Testis (tissue), 3 donors: Measurements from ENCODE around the gene ZNF217. TPM values are rescaled to one million over a fixed set of nuclear protein-coding genes. Genes with fewer than 3 reads are reported as not detected.
"Not testable (repeated sequence)": the region's sequence is repeated elsewhere in the genome, so short reads cannot be mapped to it uniquely, and the experiment has no call there.

ENCODE experiments used
- DNase-seq: peaks from one replicate; pipeline ENCODE4 v3.0.0-alpha.2; 2019
- H3K27ac ChIP-seq, 2 donors: fragments of 200-600 bp; sonication (generic); one replicate each; pipeline ENCODE4 v1.5.1; 2019
- H3K27me3 ChIP-seq: fragments of 200-600 bp; sonication (generic); one replicate; pipeline ENCODE4 v1.5.1; 2019
- H3K36me3 ChIP-seq: fragments of 200-600 bp; sonication (generic); one replicate; pipeline ENCODE4 v1.5.1; 2017; ENCODE audit warnings: low read depth; ENCODE audit errors: missing control alignments
- H3K4me1 ChIP-seq: fragments of 200-600 bp; sonication (generic); one replicate; pipeline ENCODE4 v1.5.1; 2019
- H3K4me3 ChIP-seq, 2 donors: fragments of 200-600 bp; sonication (generic); one replicate each; pipeline ENCODE4 v1.5.1; 2017 to 2019
- H3K9me3 ChIP-seq: fragments of 200-600 bp; sonication (generic); one replicate; pipeline ENCODE4 v1.5.1; 2017
- POLR2A ChIP-seq: fragments of 450-650 bp; IDR thresholded peaks from one replicate; pipeline ENCODE4 v1.6.1; 2017; ENCODE audit warnings: antibody characterized with exemption, mild to moderate bottlenecking, moderate library complexity
- WGBS, 2 donors: methylation state at CpG; one replicate each; pipeline ENCODE4 v1.1.5; 2018; 5-methylcytosine and 5-hydroxymethylcytosine counted together
- intact Hi-C: fragments of 100-400 bp; cut with DNase I; formaldehyde crosslinking; loops from one replicate; pipeline ENCODE4 v1.15.1; 2023; ENCODE audit warnings: low total_unique reads
- polyA plus RNA-seq: library from polyadenylated mRNA; stranded (reverse); fragments of 350-450 nt; fragmentation: Illumina TruSeq; extraction: RNeasy Lipid Tissue Mini Kit (QIAGEN cat#74804); gene quantifications from one replicate; pipeline ENCODE4 v1.2.3, GENCODE V29; 2014; ENCODE audit warnings: low read depth, low replicate concordance; ENCODE audit not compliant: insufficient read depth
- total RNA-seq, 2 donors: library from RNA; depleted of rRNA; stranded (reverse); fragments of >200 nt; gene quantifications; one replicate each; pipeline ENCODE4 v1.2.3, GENCODE V29; 2016
- TF ChIP-seq, protein P1 (sequence below), 3 experiments: fragments of 450-650 bp in 2 of 3; fragments of 200-600 bp in 1 of 3; sonication (generic) in 1 of 3; IDR thresholded peaks; one replicate each; pipeline ENCODE4 v1.5.1; 2016 to 2019; ENCODE audit warnings: antibody characterized with exemption in 3 of 3, mild to moderate bottlenecking in 2 of 3, moderate library complexity in 1 of 3

Gene ZNF217
- total and polyA plus RNA-seq, 3 donors from 2014 or later, result 47.3 to 61.2 (median 48.6) TPM

DNA sequence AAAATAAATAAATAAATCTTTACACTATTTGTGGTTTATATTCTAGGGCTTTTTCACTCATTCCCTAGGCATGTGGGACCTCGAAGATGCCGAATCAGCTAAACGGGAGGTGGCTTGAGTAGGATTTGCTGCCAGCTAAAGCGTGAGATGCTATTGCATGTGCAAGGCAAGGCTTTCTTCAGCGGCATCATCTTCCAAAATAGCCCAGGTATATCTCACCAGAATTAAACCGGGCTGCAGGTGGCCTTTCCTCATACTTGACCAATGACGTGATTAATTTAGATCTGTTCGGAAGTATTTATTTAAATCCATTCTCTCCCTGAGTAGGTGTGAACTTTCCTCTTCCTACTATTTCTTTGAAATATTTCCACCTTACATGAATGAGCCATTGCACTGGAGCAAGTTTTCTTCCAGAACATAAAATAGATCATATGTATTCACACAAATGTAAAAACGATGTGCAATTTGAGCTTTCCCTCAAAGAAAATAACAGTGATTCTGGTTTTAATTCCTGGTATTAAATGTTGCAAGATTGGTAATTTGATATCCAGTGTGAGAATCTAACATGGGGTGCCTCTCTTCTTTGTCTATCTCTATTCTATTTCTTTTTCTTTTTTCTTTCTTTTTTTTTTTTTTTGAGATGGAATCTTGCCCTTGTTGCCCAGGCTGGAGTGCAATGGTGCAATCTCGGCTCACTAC is 24.3 kb upstream of the ZNF217 start:
- DNase-seq, result no peak
- H3K27ac ChIP-seq, result no peak overlapping the region
- no peaks in the 10 kb centered on the region for H3K9me3 ChIP-seq
- no peaks in the 10 kb centered on the region for H3K36me3 ChIP-seq
- intact Hi-C loops, result no loop called here
- WGBS, 2 donors, result 92 to 96% methylated on average over 10 of the region's 10 CpGs
- no peaks in the 10 kb centered on the region for H3K27me3 ChIP-seq
- no peak for TF ChIP-seq POLR2A
- TF ChIP-seq, protein P1, sequence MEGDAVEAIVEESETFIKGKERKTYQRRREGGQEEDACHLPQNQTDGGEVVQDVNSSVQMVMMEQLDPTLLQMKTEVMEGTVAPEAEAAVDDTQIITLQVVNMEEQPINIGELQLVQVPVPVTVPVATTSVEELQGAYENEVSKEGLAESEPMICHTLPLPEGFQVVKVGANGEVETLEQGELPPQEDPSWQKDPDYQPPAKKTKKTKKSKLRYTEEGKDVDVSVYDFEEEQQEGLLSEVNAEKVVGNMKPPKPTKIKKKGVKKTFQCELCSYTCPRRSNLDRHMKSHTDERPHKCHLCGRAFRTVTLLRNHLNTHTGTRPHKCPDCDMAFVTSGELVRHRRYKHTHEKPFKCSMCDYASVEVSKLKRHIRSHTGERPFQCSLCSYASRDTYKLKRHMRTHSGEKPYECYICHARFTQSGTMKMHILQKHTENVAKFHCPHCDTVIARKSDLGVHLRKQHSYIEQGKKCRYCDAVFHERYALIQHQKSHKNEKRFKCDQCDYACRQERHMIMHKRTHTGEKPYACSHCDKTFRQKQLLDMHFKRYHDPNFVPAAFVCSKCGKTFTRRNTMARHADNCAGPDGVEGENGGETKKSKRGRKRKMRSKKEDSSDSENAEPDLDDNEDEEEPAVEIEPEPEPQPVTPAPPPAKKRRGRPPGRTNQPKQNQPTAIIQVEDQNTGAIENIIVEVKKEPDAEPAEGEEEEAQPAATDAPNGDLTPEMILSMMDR (IDR thresholded peaks at IDR 0.05), result no peak
- H3K4me1 ChIP-seq, result peaks cover 22% of the 10 kb centered on the region
- no peak overlapping the region for H3K4me3 ChIP-seq

DNA sequence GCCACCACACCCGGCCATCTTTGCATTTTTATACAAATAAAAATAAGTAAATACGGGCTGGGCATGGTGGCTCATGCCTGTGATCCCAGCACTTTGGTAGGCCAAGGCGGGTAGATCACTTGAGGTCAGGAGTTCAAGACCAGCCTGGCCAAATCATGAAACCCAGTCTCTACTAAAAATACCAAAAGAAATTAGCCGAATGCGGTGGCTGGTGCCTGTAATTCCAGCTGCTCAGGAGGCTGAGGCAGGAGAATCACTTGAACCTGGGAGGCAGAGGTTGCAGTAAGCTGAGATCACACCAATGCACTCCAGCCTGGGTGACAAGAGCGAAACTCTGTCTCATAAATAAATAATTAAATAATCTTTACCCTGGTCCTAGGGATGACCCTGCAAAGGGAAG is 22.9 kb upstream of the ZNF217 start:
- H3K4me1 ChIP-seq, DNase-seq, H3K27ac ChIP-seq, intact Hi-C loops, H3K9me3 ChIP-seq, H3K36me3 ChIP-seq, H3K4me3 ChIP-seq, H3K27me3 ChIP-seq: not testable (repeated sequence)
- WGBS, 2 donors, result 93 to 95% methylated on average over 6 of the region's 6 CpGs

DNA sequence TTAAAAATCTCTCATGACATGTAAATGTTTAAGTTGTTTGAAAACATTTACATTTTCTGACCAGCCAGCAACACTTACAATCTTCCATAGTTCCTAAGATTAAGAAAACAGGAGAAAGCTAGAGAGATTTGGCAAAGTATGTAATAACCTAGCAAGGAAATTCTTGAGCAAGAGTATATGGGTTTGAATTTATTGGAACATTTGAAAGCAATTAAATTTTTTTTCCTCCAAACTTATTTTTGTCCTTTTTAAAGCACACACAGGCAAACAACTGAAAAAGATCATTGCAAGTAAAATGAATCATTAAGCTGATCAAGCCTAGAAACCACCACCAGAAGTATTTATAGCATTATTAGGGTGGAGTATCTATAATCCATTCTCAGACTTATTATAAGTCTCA is 20.1 kb upstream of the ZNF217 start:
- Histone ChIP-seq H3K27ac (no peak overlapping the region), H3K4me1 (peaks cover 7% of the 10 kb centered on the region), H3K9me3 (no peaks in the 10 kb centered on the region), H3K36me3 (no peaks in the 10 kb centered on the region), H3K27me3 (no peaks in the 10 kb centered on the region), H3K4me3 (no peak overlapping the region)
- TF ChIP-seq, protein P1 (IDR thresholded peaks at IDR 0.05), result no peak
- TF ChIP-seq POLR2A, result no peak
- intact Hi-C loops, result no loop called here
- no peak for DNase-seq

DNA sequence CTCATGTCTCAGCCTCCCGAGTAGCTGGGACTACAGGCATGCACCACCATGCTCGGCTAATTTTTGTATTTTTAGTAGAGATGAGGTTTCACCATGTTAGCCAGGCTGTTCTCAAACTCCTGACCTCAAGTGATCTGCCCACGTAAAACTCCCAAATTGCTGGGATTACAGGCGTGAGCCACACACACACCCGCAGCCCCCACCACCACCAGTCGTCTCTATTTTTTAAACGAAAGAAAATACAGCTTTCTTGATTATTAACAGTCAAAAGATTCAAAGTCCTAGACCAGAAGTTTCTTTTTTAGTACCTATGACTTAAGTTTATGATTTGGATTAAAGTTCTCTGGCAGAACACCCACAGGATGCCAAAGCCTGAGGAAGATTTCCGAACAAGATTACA is 18.6 kb upstream of the ZNF217 start:
- WGBS, 2 donors, result 88 to 93% methylated on average over 8 of the region's 8 CpGs
- H3K27me3 ChIP-seq, H3K27ac ChIP-seq, H3K4me1 ChIP-seq, H3K36me3 ChIP-seq, DNase-seq, H3K9me3 ChIP-seq, intact Hi-C loops, H3K4me3 ChIP-seq: not testable (repeated sequence)

DNA sequence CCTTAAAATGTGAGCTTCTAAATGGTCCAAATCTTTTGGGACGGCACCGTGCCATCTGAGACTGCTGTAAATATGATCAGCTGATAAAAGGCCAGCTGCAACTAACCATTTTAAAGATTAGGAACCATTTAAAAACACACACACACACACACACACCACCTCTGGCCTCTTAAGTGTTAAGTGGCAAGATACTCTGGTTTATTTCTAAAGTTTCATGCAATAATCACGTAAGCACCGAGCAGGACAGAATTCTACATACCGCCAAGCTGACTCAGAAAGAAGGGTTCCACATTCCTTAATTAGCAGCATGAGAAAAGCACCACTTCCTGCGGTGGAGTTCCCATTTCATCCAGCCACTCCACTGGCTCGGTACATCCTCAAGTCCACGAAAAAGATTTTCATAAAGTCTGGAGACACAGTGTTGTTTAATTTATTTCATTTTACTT is 17.8 kb upstream of the ZNF217 start:
- Histone ChIP-seq H3K9me3 (no peaks in the 10 kb centered on the region), H3K36me3 (no peaks in the 10 kb centered on the region), H3K27me3 (no peaks in the 10 kb centered on the region), H3K27ac (no peak overlapping the region), H3K4me1 (peaks cover 10% of the 10 kb centered on the region), H3K4me3 (no peak overlapping the region)
- TF ChIP-seq POLR2A, result no peak
- TF ChIP-seq, protein P1 (IDR thresholded peaks at IDR 0.05), result no peak
- intact Hi-C loops, result no loop called here
- 57 to 62% methylated on average over 8 of the region's 8 CpGs for WGBS, 2 donors
- peak; percentile 26 for DNase-seq
